Calu3 (cell line): ENCODE data around the gene PPL. TPM values are rescaled to one million over a fixed set of nuclear protein-coding genes. Genes with fewer than 3 reads are reported as not detected.

ENCODE experiments used
- BruUV-seq: library from RNA; stranded (reverse); fragments of 400-500 nt; replicated peaks from 2 replicates; lab custom pipeline; 2021; lab: Mats Ljungman, UMichigan
- CTCF ChIA-PET: fragments of 300-600 bp; sonication (Branson Sonifier 250); formaldehyde crosslinking; loops from one replicate; lab custom pipeline; 2022; ENCODE audit warnings: antibody characterized with exemption; lab: Charles Lee
- DNase-seq: peaks from one replicate; pipeline ENCODE4 v3.0.0; 2022
- H3K27ac Mint-ChIP-seq: one replicate; pipeline ENCODE4 v1.8.0; 2022; ENCODE audit warnings: mixed read lengths; ENCODE audit not compliant: unreplicated experiment
- H3K27me3 Mint-ChIP-seq: one replicate; pipeline ENCODE4 v1.8.0; 2022; ENCODE audit warnings: mixed read lengths; ENCODE audit not compliant: unreplicated experiment
- H3K36me3 Mint-ChIP-seq: one replicate; pipeline ENCODE4 v1.8.0; 2022; ENCODE audit warnings: mild to moderate bottlenecking, moderate library complexity, mixed read lengths; ENCODE audit not compliant: insufficient read depth, unreplicated experiment
- H3K4me1 Mint-ChIP-seq: one replicate; pipeline ENCODE4 v1.8.0; 2022; ENCODE audit warnings: mild to moderate bottlenecking, low read depth, mixed read lengths; ENCODE audit not compliant: unreplicated experiment
- H3K4me3 Mint-ChIP-seq: one replicate; pipeline ENCODE4 v1.8.0; 2022; ENCODE audit warnings: mild to moderate bottlenecking, low read depth, moderate library complexity, mixed read lengths; ENCODE audit not compliant: unreplicated experiment
- H3K9me3 Mint-ChIP-seq: one replicate; pipeline ENCODE4 v1.8.0; 2022; ENCODE audit warnings: low read depth, mixed read lengths; ENCODE audit not compliant: unreplicated experiment
- intact Hi-C: fragments of 100-400 bp; cut with micrococcal nuclease; formaldehyde crosslinking; loops from one replicate; pipeline ENCODE4 v1.10.0; 2022; ENCODE audit not compliant: unreplicated experiment
- total RNA-seq: library from RNA; stranded (reverse); gene quantifications from 2 replicates; pipeline ENCODE4 v1.2.3, GENCODE V29; 2022
- TF ChIP-seq, protein P1 (sequence below): fragments of 200-600 bp; IDR thresholded peaks from one replicate; pipeline ENCODE4 v1.8.0; 2022; ENCODE audit warnings: antibody characterized with exemption; ENCODE audit not compliant: unreplicated experiment

Gene PPL
- total RNA-seq, 1 experiment from 2014 or later: 75.0 TPM

DNA sequence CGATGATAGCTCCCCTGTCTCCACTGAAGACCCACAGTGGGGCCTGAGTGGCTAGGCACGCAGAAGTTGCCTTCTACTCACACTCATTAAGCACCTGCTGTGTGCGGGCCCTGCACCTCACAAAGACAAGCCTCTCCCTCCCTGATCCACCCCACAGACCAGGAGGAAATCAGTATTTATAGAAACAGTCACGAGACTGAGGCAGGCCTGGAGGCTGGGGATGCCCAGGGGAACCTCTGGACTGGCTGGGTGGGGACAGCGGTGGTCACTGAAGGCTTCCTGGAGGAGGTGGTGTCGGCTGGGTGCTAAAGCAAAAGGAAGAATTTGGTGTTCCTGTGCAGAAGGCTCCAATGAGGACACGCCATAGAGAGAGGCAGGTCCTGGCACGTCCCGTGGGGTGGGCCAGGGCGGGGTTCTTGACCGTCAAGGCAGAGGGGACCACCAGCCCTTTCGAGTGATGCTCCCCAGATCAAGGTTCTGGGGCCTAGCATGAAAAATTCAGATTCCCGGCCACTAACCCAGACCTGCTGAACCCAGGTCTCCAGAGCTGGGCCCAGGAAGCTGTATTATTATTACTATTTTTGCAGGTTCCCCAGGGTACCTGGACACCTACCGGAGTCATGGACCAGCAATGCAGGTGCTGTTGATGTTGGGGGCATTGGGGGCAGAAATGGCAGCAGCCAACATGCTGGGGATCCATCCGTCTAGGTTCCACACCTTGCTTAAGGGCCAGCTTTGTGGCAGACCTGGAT lies 23.0 kb downstream of the PPL start:
- TF ChIP-seq, protein P1, sequence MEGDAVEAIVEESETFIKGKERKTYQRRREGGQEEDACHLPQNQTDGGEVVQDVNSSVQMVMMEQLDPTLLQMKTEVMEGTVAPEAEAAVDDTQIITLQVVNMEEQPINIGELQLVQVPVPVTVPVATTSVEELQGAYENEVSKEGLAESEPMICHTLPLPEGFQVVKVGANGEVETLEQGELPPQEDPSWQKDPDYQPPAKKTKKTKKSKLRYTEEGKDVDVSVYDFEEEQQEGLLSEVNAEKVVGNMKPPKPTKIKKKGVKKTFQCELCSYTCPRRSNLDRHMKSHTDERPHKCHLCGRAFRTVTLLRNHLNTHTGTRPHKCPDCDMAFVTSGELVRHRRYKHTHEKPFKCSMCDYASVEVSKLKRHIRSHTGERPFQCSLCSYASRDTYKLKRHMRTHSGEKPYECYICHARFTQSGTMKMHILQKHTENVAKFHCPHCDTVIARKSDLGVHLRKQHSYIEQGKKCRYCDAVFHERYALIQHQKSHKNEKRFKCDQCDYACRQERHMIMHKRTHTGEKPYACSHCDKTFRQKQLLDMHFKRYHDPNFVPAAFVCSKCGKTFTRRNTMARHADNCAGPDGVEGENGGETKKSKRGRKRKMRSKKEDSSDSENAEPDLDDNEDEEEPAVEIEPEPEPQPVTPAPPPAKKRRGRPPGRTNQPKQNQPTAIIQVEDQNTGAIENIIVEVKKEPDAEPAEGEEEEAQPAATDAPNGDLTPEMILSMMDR: no peak
- Mint-ChIP-seq H3K4me1 (peaks cover 34% of the 10 kb centered on the region), H3K27me3 (no peaks in the 10 kb centered on the region), H3K36me3 (peaks cover 27% of the 10 kb centered on the region), H3K4me3 (no peak overlapping the region), H3K9me3 (no peaks in the 10 kb centered on the region), H3K27ac (no peak overlapping the region)
- intact Hi-C loops: no loop called here
- BruUV-seq: no TSS peak
- CTCF ChIA-PET: no interaction called here
- DNase-seq: no peak

DNA sequence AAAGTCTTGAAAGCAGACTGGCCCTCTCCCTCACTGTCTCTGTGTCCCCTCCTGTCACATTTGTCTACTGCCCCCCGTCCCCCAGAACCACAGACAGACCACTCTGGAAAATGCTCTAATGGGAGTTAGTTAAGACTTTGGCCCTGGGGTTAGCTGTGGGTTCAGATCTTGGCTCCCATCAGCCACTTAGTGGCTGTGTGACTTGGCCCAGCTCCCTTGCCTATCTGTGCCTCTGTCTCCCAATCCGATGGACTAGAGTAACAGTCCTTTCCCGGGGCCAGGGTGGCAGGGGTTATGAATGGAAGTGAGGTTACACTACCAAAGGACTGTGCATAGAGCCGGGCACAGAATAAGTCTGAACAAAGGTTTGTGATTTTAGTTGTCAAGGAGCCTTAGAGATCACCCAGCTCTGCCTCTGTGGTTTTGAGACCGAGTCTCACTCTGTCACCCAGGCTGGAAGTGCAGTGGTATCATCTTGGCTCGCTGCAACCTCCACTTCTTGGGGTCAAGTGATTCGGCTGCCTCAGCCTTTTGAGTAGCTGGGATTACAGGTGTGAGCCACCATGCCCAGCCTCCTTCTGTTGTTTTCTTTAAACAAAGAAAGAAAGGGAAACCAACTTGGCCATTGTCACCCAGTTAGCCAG lies 23.7 kb downstream of the PPL start:
- intact Hi-C loops: no loop called here
- CTCF ChIA-PET: no interaction called here

DNA sequence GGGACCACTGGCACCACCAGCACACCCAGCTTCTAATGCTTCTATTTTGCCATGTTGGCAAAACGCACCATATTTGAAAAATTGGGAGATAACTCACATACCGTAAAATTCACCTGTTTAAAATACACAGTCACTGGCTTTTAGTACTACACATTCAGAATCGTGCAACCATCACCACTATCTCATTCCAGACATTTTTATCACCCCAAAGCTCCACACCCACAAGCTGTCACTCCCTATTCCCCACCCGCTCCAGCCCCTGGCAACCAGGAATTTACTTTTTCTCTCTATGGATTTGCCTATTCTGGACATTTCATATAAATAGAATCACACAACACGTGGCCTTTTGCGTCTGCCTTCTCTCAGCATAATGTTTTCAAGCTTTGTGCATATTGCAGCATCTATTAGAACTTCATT lies 25.0 kb downstream of the PPL start:
- Mint-ChIP-seq H3K36me3 (peaks cover 15% of the 10 kb centered on the region), H3K27ac (peak overlapping the region; percentile 29), H3K4me1 (peaks cover 31% of the 10 kb centered on the region), H3K4me3 (no peak overlapping the region), H3K27me3 (no peaks in the 10 kb centered on the region), H3K9me3 (no peaks in the 10 kb centered on the region)
- intact Hi-C loops: no loop called here
- BruUV-seq: no TSS peak
- TF ChIP-seq, protein P1: no peak
- CTCF ChIA-PET: no interaction called here
- no peak for DNase-seq

More for the DNA sequence above, 23.7 kb downstream of the PPL start:
- TF ChIP-seq, protein P1: no peak
- H3K9me3 Mint-ChIP-seq: no peaks in the 10 kb centered on the region
- no peaks in the 10 kb centered on the region for H3K27me3 Mint-ChIP-seq
- peaks cover 21% of the 10 kb centered on the region for H3K36me3 Mint-ChIP-seq
- no peak overlapping the region for H3K27ac Mint-ChIP-seq
- no TSS peak for BruUV-seq
- H3K4me1 Mint-ChIP-seq: peaks cover 32% of the 10 kb centered on the region
- no peak for DNase-seq
- no peak overlapping the region for H3K4me3 Mint-ChIP-seq

DNA sequence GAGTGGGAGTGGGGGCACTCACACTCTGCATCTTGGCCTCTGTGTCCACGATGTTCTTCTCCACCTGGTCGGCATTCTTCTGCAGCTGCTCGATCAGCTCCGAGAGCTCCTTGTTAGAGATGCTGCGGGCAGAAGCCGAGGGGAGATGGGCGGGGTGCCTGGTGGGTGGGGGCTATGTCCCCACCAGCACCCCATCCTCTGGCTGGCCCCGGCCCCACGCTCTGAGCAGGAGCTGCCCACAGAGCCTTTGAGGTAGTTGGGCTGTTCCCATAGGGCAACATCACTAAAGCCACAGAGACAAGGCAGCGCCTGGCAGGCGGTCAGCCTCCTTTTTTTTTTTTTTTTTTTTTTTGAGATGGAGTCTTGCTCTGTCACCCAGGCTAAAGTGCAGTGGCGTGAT lies 26.1 kb downstream of the PPL start:
- TF ChIP-seq, protein P1: no peak
- CTCF ChIA-PET: interaction anchor here (0.7 kb wide), 1 partner anchor 112 kb away, joined by 7 read pairs; no protein-coding TSS in a partner anchor
- H3K36me3 Mint-ChIP-seq: peaks cover 21% of the 10 kb centered on the region
- intact Hi-C loops: no loop called here
- H3K4me1 Mint-ChIP-seq: peaks cover 40% of the 10 kb centered on the region
- no peak overlapping the region for H3K4me3 Mint-ChIP-seq
- no peaks in the 10 kb centered on the region for H3K9me3 Mint-ChIP-seq
- no peaks in the 10 kb centered on the region for H3K27me3 Mint-ChIP-seq
- BruUV-seq: no TSS peak
- DNase-seq: no peak
- no peak overlapping the region for H3K27ac Mint-ChIP-seq
